ENCODE results near the gene AMTN.

AMTN gene

DNA sequence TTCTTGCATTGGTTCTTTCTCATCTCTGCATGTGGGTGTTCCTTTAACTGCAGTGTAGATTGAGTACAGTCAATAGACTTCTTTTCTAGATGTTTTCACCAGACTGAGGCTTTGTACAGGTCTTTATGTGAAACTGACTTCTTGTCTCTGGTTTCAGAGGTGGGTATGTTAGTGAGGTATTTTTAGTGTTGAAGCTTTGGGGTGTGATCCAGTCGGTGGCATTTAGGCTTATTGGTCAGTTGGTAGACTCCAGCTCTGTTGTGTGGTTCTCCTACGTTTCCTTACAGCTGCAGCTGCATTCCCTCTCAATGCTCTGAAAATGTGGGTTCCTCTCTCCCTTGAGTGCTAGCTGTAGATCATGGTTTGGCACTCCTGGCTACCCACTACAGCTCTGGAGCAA lies 52.4 kb downstream of the AMTN start:
- no peak overlapping the region for H2BK15ac ChIP-seq (ENCODE audit: low read length)
- H3K27ac ChIP-seq (replicated peaks; ENCODE audit: low read length), result no peak overlapping the region
- H2BK12ac ChIP-seq (ENCODE audit: low read length), result no peak overlapping the region
- H3K9ac ChIP-seq (ENCODE audit: low read depth, low read length, poor library complexity), result no peak overlapping the region
- H3K18ac ChIP-seq (ENCODE audit: low read length), result no peak overlapping the region
- DNase-seq (ENCODE audit: low spot score), result no peak
- H3K4me3 ChIP-seq (ENCODE audit: low read length in 2 of 2), result no peak overlapping the region
- H3K4me2 ChIP-seq (ENCODE audit: insufficient read depth, low read length, poor library complexity, severe bottlenecking), result no peak overlapping the region
- no peak overlapping the region for H3K14ac ChIP-seq (ENCODE audit: low read length)
- H4K8ac ChIP-seq (ENCODE audit: low read depth, low read length), result no peak overlapping the region
- no peak overlapping the region for H2AFZ ChIP-seq (ENCODE audit: low read length)
- H3K79me1 ChIP-seq (ENCODE audit: low read depth, low read length), result no peaks in the 10 kb centered on the region
- no peak overlapping the region for H2AK5ac ChIP-seq (ENCODE audit: low read depth, low read length)
- no peak overlapping the region for H3K4ac ChIP-seq (ENCODE audit: low read length)
- no peak overlapping the region for H4K91ac ChIP-seq (ENCODE audit: low read depth, low read length, poor library complexity)
- H3K9me3 ChIP-seq (replicated peaks in 1 of 2; ENCODE audit: control insufficient read depth in 2 of 2, insufficient read depth in 1 of 2, low read depth in 1 of 2, low read length in 2 of 2), result no peaks in the 10 kb centered on the region
- H2BK120ac ChIP-seq (ENCODE audit: low read depth, low read length), result no peak overlapping the region
- no peak overlapping the region for H2BK5ac ChIP-seq (ENCODE audit: low read length)
- peaks cover 0 to 4% of the 10 kb centered on the region in 2 donors for H3K4me1 ChIP-seq (ENCODE audit: control insufficient read depth in 2 of 2, insufficient read depth in 1 of 2, low read depth in 1 of 2, low read length in 2 of 2)
- WGBS, 2 donors (ENCODE audit: extremely low coverage in 2 of 2, insufficient read length in 2 of 2, insufficient replicate concordance in 1 of 2), result no CpG with 5 or more reads among the region's 2 CpGs
- H3K23ac ChIP-seq (ENCODE audit: low read depth, low read length, poor library complexity), result no peak overlapping the region
- H3K36me3 ChIP-seq (replicated peaks in 1 of 2; ENCODE audit: control insufficient read depth in 2 of 2, insufficient read depth in 2 of 2, low read length in 2 of 2), result no peaks in the 10 kb centered on the region
- no peaks in the 10 kb centered on the region for H3K27me3 ChIP-seq (ENCODE audit: control insufficient read depth in 3 of 3, insufficient read depth in 3 of 3, low read depth in 1 of 3, low read length in 3 of 3)

DNA sequence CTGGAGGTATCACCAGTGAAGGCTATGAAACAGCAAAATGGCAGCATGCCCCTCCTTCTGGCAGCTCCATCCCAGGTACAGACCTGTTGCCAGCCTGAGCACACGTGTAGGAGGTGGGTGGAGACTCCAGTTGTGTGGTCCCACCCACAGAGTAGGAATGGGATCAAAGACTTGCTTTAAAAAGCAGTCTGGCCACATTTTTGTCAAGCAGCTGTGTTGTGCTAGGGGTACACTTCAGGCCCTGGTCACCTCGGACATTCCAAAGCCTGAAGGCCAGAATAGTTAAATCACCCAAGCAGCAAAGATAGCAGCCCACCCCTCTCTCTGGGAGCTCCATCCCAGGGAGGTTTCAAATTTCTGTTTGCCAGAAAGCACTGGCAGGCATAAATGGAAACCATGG lies 53.4 kb downstream of the AMTN start:
- Histone ChIP-seq H3K18ac (ENCODE audit: low read length) (no peak overlapping the region), H3K4me2 (ENCODE audit: insufficient read depth, low read length, poor library complexity, severe bottlenecking) (no peak overlapping the region), H3K4ac (ENCODE audit: low read length) (no peak overlapping the region), H3K79me1 (ENCODE audit: low read depth, low read length) (no peaks in the 10 kb centered on the region), H4K91ac (ENCODE audit: low read depth, low read length, poor library complexity) (no peak overlapping the region), H3K14ac (ENCODE audit: low read length) (no peak overlapping the region), H3K9ac (ENCODE audit: low read depth, low read length, poor library complexity) (no peak overlapping the region), H2AK5ac (ENCODE audit: low read depth, low read length) (no peak overlapping the region), H2BK120ac (ENCODE audit: low read depth, low read length) (no peak overlapping the region), H3K23ac (ENCODE audit: low read depth, low read length, poor library complexity) (no peak overlapping the region), H2BK12ac (ENCODE audit: low read length) (no peak overlapping the region), H3K36me3 (replicated peaks in 1 of 2; ENCODE audit: control insufficient read depth in 2 of 2, insufficient read depth in 2 of 2, low read length in 2 of 2) (no peaks in the 10 kb centered on the region), H2BK5ac (ENCODE audit: low read length) (no peak overlapping the region), H2BK15ac (ENCODE audit: low read length) (no peak overlapping the region), H3K27ac (replicated peaks; ENCODE audit: low read length) (no peak overlapping the region), H3K27me3 (ENCODE audit: control insufficient read depth in 3 of 3, insufficient read depth in 3 of 3, low read depth in 1 of 3, low read length in 3 of 3) (no peaks in the 10 kb centered on the region), H4K8ac (ENCODE audit: low read depth, low read length) (no peak overlapping the region), H3K4me1 (ENCODE audit: control insufficient read depth in 2 of 2, insufficient read depth in 1 of 2, low read depth in 1 of 2, low read length in 2 of 2) (peaks cover 0 to 4% of the 10 kb centered on the region in 2 donors), H3K9me3 (replicated peaks in 1 of 2; ENCODE audit: control insufficient read depth in 2 of 2, insufficient read depth in 1 of 2, low read depth in 1 of 2, low read length in 2 of 2) (no peaks in the 10 kb centered on the region), H2AFZ (ENCODE audit: low read length) (no peak overlapping the region), H3K4me3 (ENCODE audit: low read length in 2 of 2) (no peak overlapping the region)
- DNase-seq (ENCODE audit: low spot score), result no peak
- no CpG with 5 or more reads among the region's 2 CpGs for WGBS, 2 donors (ENCODE audit: extremely low coverage in 2 of 2, insufficient read length in 2 of 2, insufficient replicate concordance in 1 of 2)

DNA sequence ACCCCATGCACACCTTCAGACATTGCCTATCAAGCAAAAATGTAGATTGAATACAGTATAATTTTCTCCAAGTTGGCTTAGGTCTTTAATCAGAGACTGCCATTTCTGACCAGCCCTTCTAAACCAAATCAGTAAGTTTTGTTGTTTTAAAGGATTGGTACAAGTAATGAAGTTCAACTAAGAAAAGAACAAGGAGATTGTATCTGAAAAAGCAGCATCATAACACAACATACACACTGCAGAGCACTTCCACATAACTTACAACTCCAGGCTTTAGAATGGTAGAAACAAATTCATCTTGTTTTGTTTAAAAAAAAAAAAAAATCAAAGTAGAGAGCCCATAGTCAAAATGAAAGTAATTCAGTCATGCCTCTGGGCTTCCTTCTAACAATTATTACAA lies 57.6 kb downstream of the AMTN start:
- H3K14ac ChIP-seq (ENCODE audit: low read length), result no peak overlapping the region
- no peak overlapping the region for H2AFZ ChIP-seq (ENCODE audit: low read length)
- H2BK12ac ChIP-seq (ENCODE audit: low read length), result no peak overlapping the region
- no peak overlapping the region for H2BK120ac ChIP-seq (ENCODE audit: low read depth, low read length)
- peaks cover 0 to 4% of the 10 kb centered on the region in 2 donors for H3K4me1 ChIP-seq (ENCODE audit: control insufficient read depth in 2 of 2, insufficient read depth in 1 of 2, low read depth in 1 of 2, low read length in 2 of 2)
- no peaks in the 10 kb centered on the region for H3K9me3 ChIP-seq (replicated peaks in 1 of 2; ENCODE audit: control insufficient read depth in 2 of 2, insufficient read depth in 1 of 2, low read depth in 1 of 2, low read length in 2 of 2)
- no peak for DNase-seq (ENCODE audit: low spot score)
- no peak overlapping the region for H3K4me2 ChIP-seq (ENCODE audit: insufficient read depth, low read length, poor library complexity, severe bottlenecking)
- H2BK5ac ChIP-seq (ENCODE audit: low read length), result no peak overlapping the region
- no peak overlapping the region for H4K8ac ChIP-seq (ENCODE audit: low read depth, low read length)
- no peak overlapping the region for H2BK15ac ChIP-seq (ENCODE audit: low read length)
- no peaks in the 10 kb centered on the region for H3K27me3 ChIP-seq (ENCODE audit: control insufficient read depth in 3 of 3, insufficient read depth in 3 of 3, low read depth in 1 of 3, low read length in 3 of 3)
- H2AK5ac ChIP-seq (ENCODE audit: low read depth, low read length), result no peak overlapping the region
- H3K18ac ChIP-seq (ENCODE audit: low read length), result no peak overlapping the region
- no peak overlapping the region for H3K9ac ChIP-seq (ENCODE audit: low read depth, low read length, poor library complexity)
- no peaks in the 10 kb centered on the region for H3K36me3 ChIP-seq (replicated peaks in 1 of 2; ENCODE audit: control insufficient read depth in 2 of 2, insufficient read depth in 2 of 2, low read length in 2 of 2)
- no peak overlapping the region for H3K4me3 ChIP-seq (ENCODE audit: low read length in 2 of 2)
- no peak overlapping the region for H4K91ac ChIP-seq (ENCODE audit: low read depth, low read length, poor library complexity)
- H3K79me1 ChIP-seq (ENCODE audit: low read depth, low read length), result no peaks in the 10 kb centered on the region
- no peak overlapping the region for H3K4ac ChIP-seq (ENCODE audit: low read length)
- no peak overlapping the region for H3K27ac ChIP-seq (replicated peaks; ENCODE audit: low read length)
- no peak overlapping the region for H3K23ac ChIP-seq (ENCODE audit: low read depth, low read length, poor library complexity)

DNA sequence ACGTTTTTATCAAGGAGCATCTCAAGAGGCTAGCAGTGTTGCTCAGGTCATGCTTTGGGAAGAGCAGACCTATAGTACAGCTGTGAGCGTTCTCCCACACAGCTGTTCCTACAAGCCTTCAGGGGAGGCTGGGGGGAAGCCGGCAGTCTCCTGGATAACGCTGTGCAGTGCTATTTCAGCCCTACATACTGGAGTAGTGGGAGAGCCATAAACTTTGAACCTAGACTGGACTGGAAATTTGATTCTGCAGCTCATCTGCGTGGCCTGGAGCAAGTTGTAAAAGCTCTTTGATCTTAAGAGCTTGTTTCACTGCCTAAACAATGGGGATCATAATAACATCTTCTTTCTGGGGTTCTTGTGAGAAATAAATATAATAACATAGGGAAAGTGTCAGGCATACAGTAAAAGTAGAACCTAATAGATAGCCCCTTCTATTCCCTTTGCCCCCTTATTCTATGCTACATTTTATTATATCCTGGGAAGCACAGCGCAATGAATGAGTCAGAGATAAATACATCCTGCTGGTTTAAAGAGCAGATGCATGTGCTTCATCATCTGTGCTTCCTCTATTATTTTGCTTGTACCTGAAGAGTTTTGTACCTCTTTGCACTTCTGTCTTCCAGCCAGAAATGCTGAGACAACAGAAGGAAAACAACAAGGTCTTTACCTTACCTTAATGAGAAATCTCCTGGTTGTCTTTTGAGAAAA lies 59.0 kb downstream of the AMTN start:
- no peak overlapping the region for H3K4me3 ChIP-seq (ENCODE audit: low read length in 2 of 2)
- no peak overlapping the region for H3K9ac ChIP-seq (ENCODE audit: low read depth, low read length, poor library complexity)
- no peak overlapping the region for H3K14ac ChIP-seq (ENCODE audit: low read length)
- H2BK12ac ChIP-seq (ENCODE audit: low read length), result no peak overlapping the region
- DNase-seq (ENCODE audit: low spot score), result no peak
- H3K79me1 ChIP-seq (ENCODE audit: low read depth, low read length), result no peaks in the 10 kb centered on the region
- no peaks in the 10 kb centered on the region for H3K27me3 ChIP-seq (ENCODE audit: control insufficient read depth in 3 of 3, insufficient read depth in 3 of 3, low read depth in 1 of 3, low read length in 3 of 3)
- H4K91ac ChIP-seq (ENCODE audit: low read depth, low read length, poor library complexity), result no peak overlapping the region
- H3K9me3 ChIP-seq (replicated peaks in 1 of 2; ENCODE audit: control insufficient read depth in 2 of 2, insufficient read depth in 1 of 2, low read depth in 1 of 2, low read length in 2 of 2), result no peaks in the 10 kb centered on the region
- no peak overlapping the region for H3K23ac ChIP-seq (ENCODE audit: low read depth, low read length, poor library complexity)
- H2BK15ac ChIP-seq (ENCODE audit: low read length), result no peak overlapping the region
- no peak overlapping the region for H2BK5ac ChIP-seq (ENCODE audit: low read length)
- WGBS, 2 donors (ENCODE audit: extremely low coverage in 2 of 2, insufficient read length in 2 of 2, insufficient replicate concordance in 1 of 2), result no CpG with 5 or more reads among the region's 6 CpGs
- no peaks in the 10 kb centered on the region for H3K4me1 ChIP-seq (ENCODE audit: control insufficient read depth in 2 of 2, insufficient read depth in 1 of 2, low read depth in 1 of 2, low read length in 2 of 2)
- H4K8ac ChIP-seq (ENCODE audit: low read depth, low read length), result no peak overlapping the region
- no peak overlapping the region for H3K4me2 ChIP-seq (ENCODE audit: insufficient read depth, low read length, poor library complexity, severe bottlenecking)
- no peak overlapping the region for H3K18ac ChIP-seq (ENCODE audit: low read length)
- H3K36me3 ChIP-seq (replicated peaks in 1 of 2; ENCODE audit: control insufficient read depth in 2 of 2, insufficient read depth in 2 of 2, low read length in 2 of 2), result no peaks in the 10 kb centered on the region
- no peak overlapping the region for H2AK5ac ChIP-seq (ENCODE audit: low read depth, low read length)
- H3K4ac ChIP-seq (ENCODE audit: low read length), result no peak overlapping the region
- no peak overlapping the region for H2AFZ ChIP-seq (ENCODE audit: low read length)
- H3K27ac ChIP-seq (replicated peaks; ENCODE audit: low read length), result no peak overlapping the region
- H2BK120ac ChIP-seq (ENCODE audit: low read depth, low read length), result no peak overlapping the region

All from neuronal stem cell (in vitro differentiated cells).